ENCODE data around the gene ISLR2. TPM values are rescaled to one million over a fixed set of nuclear protein-coding genes. Genes with fewer than 3 reads are reported as not detected.
A peak's percentile ranks its signal among the peaks of the same experiment; 100 is the strongest.

The ISLR2 gene
- total RNA-seq, 2 donors from 2014 or later: not detected

DNA sequence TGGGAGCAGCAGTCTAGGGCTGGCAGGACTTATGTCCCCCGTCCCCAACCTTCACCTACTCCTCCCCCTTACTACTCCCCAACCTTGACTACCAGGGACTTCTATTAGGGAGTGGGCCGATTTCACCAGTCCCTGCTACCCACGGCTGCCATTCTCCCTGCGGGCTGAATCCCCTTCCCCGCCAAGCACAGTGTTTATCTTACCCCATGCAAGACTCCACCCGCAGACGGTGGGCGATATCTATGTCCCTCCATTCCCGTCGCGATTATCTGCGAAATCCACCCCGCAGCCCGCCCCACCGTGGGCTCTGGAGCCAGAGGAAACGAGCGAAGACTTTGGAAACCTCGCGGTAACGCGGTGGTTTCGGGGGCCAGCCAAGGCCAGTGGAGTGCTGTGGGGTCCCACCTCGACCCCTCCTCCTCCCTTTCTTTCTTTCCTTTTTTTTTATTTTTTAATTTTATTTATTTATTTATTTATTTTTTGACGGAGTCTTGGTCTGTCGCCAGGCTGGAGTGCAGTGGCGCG, 4.7 kb downstream of the ISLR2 start:
- Histone ChIP-seq H3K4me1 (ENCODE audit: control insufficient read depth in 1 of 2, low read depth in 2 of 2) (peaks cover 15 to 25% of the 10 kb centered on the region in 2 donors), H3K4me3 (peak overlapping the region; percentile 69), H3K36me3 (no peaks in the 10 kb centered on the region), H3K27me3 (replicated peaks; ENCODE audit: insufficient read depth) (peaks cover 29% of the 10 kb centered on the region), H3K9me3 (no peaks in the 10 kb centered on the region), H3K27ac (no peak overlapping the region)
- DNase-seq (ENCODE audit: low spot score) (no peak), ATAC-seq (ENCODE audit: insufficient number of reproducible peaks, low FRiP score, low read depth) (no peak)
- TF ChIP-seq CTCF (IDR thresholded peaks at IDR 0.05): no peak

GRCh38 chr15:74136540-74136813, 6.1 kb downstream of the ISLR2 start:
- DNase-seq (ENCODE audit: low spot score) (no peak), ATAC-seq (ENCODE audit: insufficient number of reproducible peaks, low FRiP score, low read depth) (no peak)
- no peak for TF ChIP-seq CTCF (IDR thresholded peaks at IDR 0.05)
- H3K4me3 ChIP-seq: peak overlapping the region; percentile 69
- peaks cover 26% of the 10 kb centered on the region for H3K27me3 ChIP-seq (replicated peaks; ENCODE audit: insufficient read depth)
- H3K27ac ChIP-seq: no peak overlapping the region
- no peaks in the 10 kb centered on the region for H3K9me3 ChIP-seq
- peaks cover 11 to 19% of the 10 kb centered on the region in 2 donors for H3K4me1 ChIP-seq (ENCODE audit: control insufficient read depth in 1 of 2, low read depth in 2 of 2)
- no peaks in the 10 kb centered on the region for H3K36me3 ChIP-seq

- no peak for ATAC-seq (ENCODE audit: insufficient number of reproducible peaks, low FRiP score, low read depth)
- TF ChIP-seq CTCF (IDR thresholded peaks at IDR 0.05): no peak
- Histone ChIP-seq H3K4me3 (peak overlapping the region; percentile 69), H3K27me3 (replicated peaks; ENCODE audit: insufficient read depth) (peaks cover 22% of the 10 kb centered on the region), H3K9me3 (no peaks in the 10 kb centered on the region), H3K36me3 (no peaks in the 10 kb centered on the region), H3K4me1 (ENCODE audit: control insufficient read depth in 1 of 2, low read depth in 2 of 2) (peaks cover 11 to 19% of the 10 kb centered on the region in 2 donors), H3K27ac (no peak overlapping the region)
- no peak for DNase-seq (ENCODE audit: low spot score)
Measured at GRCh38 chr15:74136814-74137536, 6.6 kb downstream of the ISLR2 start.

DNA sequence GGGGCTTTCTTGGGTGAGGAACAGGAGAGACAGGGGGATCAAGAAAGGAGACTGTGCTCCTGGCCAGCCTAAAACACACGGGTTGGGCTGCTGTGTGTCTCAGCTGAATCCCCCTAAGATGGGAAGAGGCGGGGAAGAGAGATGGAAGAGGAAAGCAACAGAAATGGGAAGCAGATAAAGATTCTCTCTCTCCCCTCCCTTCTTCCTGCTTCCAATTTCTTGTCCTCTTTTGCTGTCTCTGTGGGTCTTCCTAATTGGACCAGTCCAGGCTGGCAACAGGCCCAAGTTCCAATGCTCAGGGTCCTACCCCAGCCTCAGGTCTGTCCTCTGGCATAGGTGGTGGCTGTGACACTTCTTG, 7.1 kb downstream of the ISLR2 start:
- Histone ChIP-seq H3K27ac (no peak overlapping the region), H3K4me1 (ENCODE audit: control insufficient read depth in 1 of 2, low read depth in 2 of 2) (peaks cover 11 to 19% of the 10 kb centered on the region in 2 donors), H3K27me3 (replicated peaks; ENCODE audit: insufficient read depth) (peaks cover 18% of the 10 kb centered on the region), H3K9me3 (no peaks in the 10 kb centered on the region), H3K4me3 (no peak overlapping the region), H3K36me3 (no peaks in the 10 kb centered on the region)
- DNase-seq (ENCODE audit: low spot score) (no peak), ATAC-seq (ENCODE audit: insufficient number of reproducible peaks, low FRiP score, low read depth) (no peak)
- TF ChIP-seq CTCF (IDR thresholded peaks at IDR 0.05): no peak

DNA sequence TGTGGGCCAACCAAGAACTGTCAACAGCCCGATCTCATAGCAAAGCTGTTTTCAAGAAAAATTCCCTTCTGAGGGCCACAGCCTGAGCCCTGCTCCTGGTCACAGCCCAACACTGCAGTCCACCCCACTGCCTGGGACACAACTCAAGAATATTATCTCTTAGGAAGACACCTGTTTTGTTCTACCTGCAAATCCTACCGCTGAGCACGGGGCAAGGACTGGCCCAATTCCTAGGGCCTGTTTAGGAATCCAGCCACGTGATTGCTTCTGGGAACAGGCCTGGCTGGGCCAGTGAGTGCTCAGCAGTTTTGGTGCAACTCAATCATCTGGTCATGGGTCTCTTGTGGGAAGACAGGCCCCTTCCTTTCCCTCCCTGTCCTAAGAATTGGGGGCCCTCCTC, 8.3 kb downstream of the ISLR2 start:
- no peaks in the 10 kb centered on the region for H3K36me3 ChIP-seq
- no peak for ATAC-seq (ENCODE audit: insufficient number of reproducible peaks, low FRiP score, low read depth)
- H3K27me3 ChIP-seq (replicated peaks; ENCODE audit: insufficient read depth): peaks cover 15% of the 10 kb centered on the region
- peaks cover 11 to 19% of the 10 kb centered on the region in 2 donors for H3K4me1 ChIP-seq (ENCODE audit: control insufficient read depth in 1 of 2, low read depth in 2 of 2)
- no peak overlapping the region for H3K4me3 ChIP-seq
- no peak for DNase-seq (ENCODE audit: low spot score)
- no peak overlapping the region for H3K27ac ChIP-seq
- no peaks in the 10 kb centered on the region for H3K9me3 ChIP-seq
- TF ChIP-seq CTCF (IDR thresholded peaks at IDR 0.05): no peak
